Transverse colon (tissue), 4 donors: ENCODE results near the gene ZBTB7C. TPM values are rescaled to one million over a fixed set of nuclear protein-coding genes. Genes with fewer than 3 reads are reported as not detected.

Source experiments
- DNase-seq: peaks from one replicate; pipeline ENCODE4 v3.0.0-alpha.2; 2019
- H3K27ac ChIP-seq, 4 donors: fragments of 200-600 bp; sonication (generic); 2 replicates each; pipeline ENCODE4 v1.5.1; 2016 to 2018; ENCODE audit warnings: inconsistent platforms in 4 of 4
- H3K27me3 ChIP-seq: fragments of 200-600 bp; sonication (generic); 2 replicates; pipeline ENCODE4 v1.5.1; 2017; ENCODE audit warnings: inconsistent platforms
- H3K36me3 ChIP-seq, 4 donors: fragments of 200-600 bp; sonication (generic); 2 replicates each; pipeline ENCODE4 v1.5.1; 2017 to 2019; ENCODE audit warnings: inconsistent platforms in 4 of 4
- H3K4me1 ChIP-seq, 4 donors: fragments of 200-600 bp; sonication (generic); 2 replicates each; pipeline ENCODE4 v1.5.1; 2017 to 2020; ENCODE audit warnings: inconsistent platforms in 4 of 4
- H3K4me3 ChIP-seq, 4 donors: fragments of 200-600 bp; sonication (generic); 1 replicate in 1 of 4; 2 replicates in 3 of 4; pipeline versions ENCODE4 v1.5.1 to v1.6.1; 2017 to 2019; ENCODE audit warnings: inconsistent platforms in 4 of 4
- H3K9me3 ChIP-seq, 2 donors: fragments of 200-600 bp; sonication (generic); 2 replicates each; pipeline ENCODE4 v1.5.1; 2017 to 2019; ENCODE audit warnings: inconsistent platforms in 2 of 2
- EP300 ChIP-seq: sonication (generic); formaldehyde crosslinking; IDR thresholded peaks from one replicate; pipeline ENCODE4 v1.6.1; 2017; ENCODE audit warnings: antibody characterized with exemption, low read depth
- POLR2A ChIP-seq: fragments of 450-650 bp; IDR thresholded peaks from one replicate; pipeline ENCODE4 v1.6.1; 2016; ENCODE audit warnings: antibody characterized with exemption, mild to moderate bottlenecking, moderate library complexity
- POLR2AphosphoS5 ChIP-seq, 3 donors: sonication (generic); formaldehyde crosslinking; IDR thresholded peaks; one replicate each; pipeline ENCODE4 v1.6.1; 2016; ENCODE audit warnings: antibody characterized with exemption in 3 of 3
- WGBS, 2 donors: methylation state at CpG; one replicate each; pipeline ENCODE4 v1.1.5; 2018; ENCODE audit warnings: low coverage in 1 of 2; 5-methylcytosine and 5-hydroxymethylcytosine counted together
- in situ Hi-C, 4 donors: fragments of 200-750 bp; cut with MboI; loops; one replicate each; pipeline versions ENCODE4 v1.15.0 to v1.15.1; 2017; ENCODE audit warnings: low sequenced_read_pairs in 3 of 4, low pct_ligation_motif_present in 1 of 4, low pct_unique_long_range_greater_than_20kb in 1 of 4
- intact Hi-C: fragments of 100-400 bp; cut with DNase I; formaldehyde crosslinking; loops from one replicate; pipeline ENCODE4 v1.15.1; 2023; ENCODE audit warnings: low total_unique reads
- total RNA-seq, 4 donors: library from RNA; depleted of rRNA; stranded (reverse); fragments of >200 nt; gene quantifications; one replicate each; pipeline ENCODE4 v1.1.0, GENCODE V29; 2016
- TF ChIP-seq, protein P1 (sequence below), 5 experiments: fragments of 200-600 bp in 3 of 5; fragments of 450-650 bp in 2 of 5; sonication (generic) in 3 of 5; IDR thresholded peaks; 1 replicate in 2 of 5; 2 replicates in 3 of 5; pipeline ENCODE4 v1.5.1; 2016 to 2017; ENCODE audit warnings: antibody characterized with exemption in 5 of 5, inconsistent platforms in 3 of 5, mild to moderate bottlenecking in 2 of 5, moderate library complexity in 1 of 5

ZBTB7C gene
- total RNA-seq, 4 donors from 2014 or later: 38.4 to 81.2 (median 47.5) TPM

DNA sequence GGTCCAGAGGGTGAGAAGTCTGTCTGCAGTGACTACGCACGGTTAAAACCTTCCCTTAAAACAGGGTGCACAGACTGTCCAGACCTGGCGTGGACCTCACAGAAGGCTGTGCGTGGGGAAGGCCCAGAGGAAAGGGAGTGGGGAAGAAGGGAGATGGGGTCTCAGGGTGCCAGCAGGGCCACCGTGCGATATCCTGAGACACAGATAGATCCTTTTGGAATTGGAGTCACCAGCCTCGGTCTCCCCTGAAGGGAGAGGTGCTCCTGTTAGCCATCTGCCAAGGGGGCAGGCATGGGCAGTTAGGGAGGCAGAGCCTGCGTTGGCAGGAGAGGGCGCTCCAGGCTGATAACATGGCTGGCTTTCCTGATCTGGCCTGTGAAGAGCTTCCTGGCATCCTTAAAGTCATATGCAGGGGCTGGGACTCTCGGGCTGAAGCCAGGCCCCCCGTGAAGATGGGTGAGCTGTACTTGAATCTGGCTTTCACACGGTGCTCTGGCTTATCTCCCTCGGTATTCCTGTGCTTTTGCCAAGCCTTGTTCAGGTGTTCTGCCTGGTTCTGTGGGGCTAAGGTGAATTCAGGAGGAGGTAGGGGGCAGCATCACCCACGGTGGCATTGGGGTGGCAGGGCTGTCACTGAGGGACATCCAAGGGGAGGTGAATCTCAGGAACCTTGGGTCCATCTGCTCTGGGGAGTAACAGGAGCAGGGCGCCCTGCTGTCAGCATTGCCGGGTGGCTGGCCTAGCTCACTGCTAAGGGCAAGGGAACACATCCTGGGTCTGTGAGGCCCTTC, 371.5 kb downstream of the ZBTB7C start:
- WGBS, 2 donors: 76% methylated on average over 16 of the region's 16 CpGs; no CpG with 5 or more reads in 1 of the 2 donors
- TF ChIP-seq POLR2A: no peak
- TF ChIP-seq, protein P1, sequence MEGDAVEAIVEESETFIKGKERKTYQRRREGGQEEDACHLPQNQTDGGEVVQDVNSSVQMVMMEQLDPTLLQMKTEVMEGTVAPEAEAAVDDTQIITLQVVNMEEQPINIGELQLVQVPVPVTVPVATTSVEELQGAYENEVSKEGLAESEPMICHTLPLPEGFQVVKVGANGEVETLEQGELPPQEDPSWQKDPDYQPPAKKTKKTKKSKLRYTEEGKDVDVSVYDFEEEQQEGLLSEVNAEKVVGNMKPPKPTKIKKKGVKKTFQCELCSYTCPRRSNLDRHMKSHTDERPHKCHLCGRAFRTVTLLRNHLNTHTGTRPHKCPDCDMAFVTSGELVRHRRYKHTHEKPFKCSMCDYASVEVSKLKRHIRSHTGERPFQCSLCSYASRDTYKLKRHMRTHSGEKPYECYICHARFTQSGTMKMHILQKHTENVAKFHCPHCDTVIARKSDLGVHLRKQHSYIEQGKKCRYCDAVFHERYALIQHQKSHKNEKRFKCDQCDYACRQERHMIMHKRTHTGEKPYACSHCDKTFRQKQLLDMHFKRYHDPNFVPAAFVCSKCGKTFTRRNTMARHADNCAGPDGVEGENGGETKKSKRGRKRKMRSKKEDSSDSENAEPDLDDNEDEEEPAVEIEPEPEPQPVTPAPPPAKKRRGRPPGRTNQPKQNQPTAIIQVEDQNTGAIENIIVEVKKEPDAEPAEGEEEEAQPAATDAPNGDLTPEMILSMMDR (IDR thresholded peaks at IDR 0.05): peak in 1 of 5 experiments; percentile 19
- no peak overlapping the region for H3K27ac ChIP-seq
- no peaks in the 10 kb centered on the region for H3K27me3 ChIP-seq
- in situ Hi-C loops (loop anchor here in 3 of 4 donors (10.0 to 25.0 kb wide), 2 partner anchors 300 to 407 kb away; no protein-coding TSS in a partner anchor), intact Hi-C loops (no loop called here)
- no peaks in the 10 kb centered on the region for H3K4me1 ChIP-seq
- no peak overlapping the region for H3K4me3 ChIP-seq
- H3K9me3 ChIP-seq: no peaks in the 10 kb centered on the region
- DNase-seq: no peak
- no peaks in the 10 kb centered on the region for H3K36me3 ChIP-seq

DNA sequence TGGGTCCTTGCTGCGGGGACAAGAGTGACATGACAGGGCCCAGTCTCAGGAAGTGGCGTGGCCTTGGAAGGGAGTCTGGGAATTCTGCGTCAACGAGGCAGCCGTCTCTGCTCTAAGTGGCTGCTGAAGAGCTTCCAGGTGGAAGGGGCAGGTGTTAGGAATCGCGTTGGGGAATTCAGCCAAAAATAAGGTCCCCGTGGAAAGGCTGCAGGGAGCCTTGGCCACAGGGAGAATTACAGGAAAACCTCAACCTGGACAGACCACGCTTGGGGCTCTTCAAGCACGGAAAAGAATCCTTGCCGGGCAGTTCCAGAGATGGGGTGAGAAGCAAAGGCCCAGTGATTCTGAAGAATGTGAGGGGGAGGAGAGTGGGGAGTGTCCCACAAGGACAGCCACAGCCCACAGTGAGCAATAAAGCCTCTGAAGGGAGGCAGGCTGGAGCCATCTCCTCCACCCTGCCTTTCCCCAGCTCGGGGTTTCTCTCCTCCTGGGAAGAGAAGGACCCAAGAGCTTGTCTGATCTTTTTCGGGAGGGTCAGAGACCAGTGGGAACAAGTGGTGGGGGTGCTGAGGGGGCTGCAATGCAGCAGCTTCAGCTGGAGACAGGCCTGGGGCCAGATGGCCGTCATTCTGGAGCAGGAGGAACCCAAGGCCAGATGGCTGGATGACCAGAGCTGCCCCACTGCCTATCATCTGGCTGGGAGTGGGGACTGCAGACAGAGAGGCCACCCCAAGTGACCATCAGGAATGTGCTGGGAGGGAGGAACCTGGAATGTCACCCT, 372.4 kb downstream of the ZBTB7C start:
- H3K27ac ChIP-seq: no peak overlapping the region
- no peaks in the 10 kb centered on the region for H3K9me3 ChIP-seq
- TF ChIP-seq POLR2AphosphoS5 (IDR thresholded peaks at IDR 0.05): no peak
- no peaks in the 10 kb centered on the region for H3K4me1 ChIP-seq
- 79 to 86% methylated on average over 4 to 14 of the region's 14 CpGs for WGBS, 2 donors
- H3K36me3 ChIP-seq: no peaks in the 10 kb centered on the region
- intact Hi-C loops (no loop called here), in situ Hi-C loops (loop anchor here in 3 of 4 donors (10.0 to 25.0 kb wide), 2 partner anchors 300 to 408 kb away; no protein-coding TSS in a partner anchor)
- no peak overlapping the region for H3K4me3 ChIP-seq
- no peaks in the 10 kb centered on the region for H3K27me3 ChIP-seq
- no peak for DNase-seq

DNA sequence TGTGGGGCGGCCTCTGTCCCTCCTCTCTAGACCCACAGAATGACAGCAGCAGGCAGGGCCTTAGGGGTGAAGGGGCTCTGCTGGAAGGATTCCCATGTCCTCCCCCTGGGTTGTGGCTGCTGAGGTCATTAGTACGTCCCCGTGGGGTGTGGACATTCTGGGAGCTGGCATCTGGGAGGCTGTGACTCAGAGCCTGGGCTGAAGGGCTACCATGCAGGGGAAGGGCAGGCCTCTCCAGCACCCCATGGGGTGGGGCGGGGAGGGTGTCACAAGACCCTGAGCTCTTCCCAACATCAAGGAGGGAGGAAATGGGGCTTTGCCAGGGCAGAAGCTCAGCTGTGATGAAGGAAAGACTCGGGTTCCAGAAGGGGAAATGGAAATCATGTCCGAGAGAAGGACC, 373.0 kb downstream of the ZBTB7C start:
- H3K27ac ChIP-seq: no peak overlapping the region
- H3K9me3 ChIP-seq: no peaks in the 10 kb centered on the region
- no peak overlapping the region for H3K4me3 ChIP-seq
- TF ChIP-seq POLR2AphosphoS5 (IDR thresholded peaks at IDR 0.05): no peak
- TF ChIP-seq EP300: no peak
- TF ChIP-seq, protein P1 (IDR thresholded peaks at IDR 0.05): no peak
- TF ChIP-seq POLR2A: no peak
- intact Hi-C loops: no loop called here
- whole genome bisulfite sequencing, 2 donors: 85% methylated on average over 6 of the region's 6 CpGs; no CpG with 5 or more reads in 1 of the 2 donors
- no peaks in the 10 kb centered on the region for H3K27me3 ChIP-seq
- in situ Hi-C loops: loop anchor here in 3 of 4 donors (10.0 to 25.0 kb wide), 2 partner anchors 301 to 409 kb away; no protein-coding TSS in a partner anchor
- no peaks in the 10 kb centered on the region for H3K4me1 ChIP-seq
- DNase-seq: no peak
- no peaks in the 10 kb centered on the region for H3K36me3 ChIP-seq

DNA sequence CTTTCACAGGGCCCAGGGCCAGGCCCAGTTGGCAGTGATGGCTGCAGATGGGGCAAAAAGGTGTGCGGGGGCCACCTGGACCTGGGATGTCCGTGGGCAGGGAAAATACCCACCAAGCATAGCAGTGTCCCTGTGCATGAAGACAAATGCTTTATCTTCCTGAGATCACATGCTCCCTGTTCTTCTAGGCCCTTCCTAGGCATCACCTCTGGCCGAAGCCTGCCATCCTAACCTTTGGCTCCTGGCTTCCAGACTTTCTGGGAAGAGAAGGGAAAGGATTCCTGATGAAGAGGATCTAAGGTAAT, 373.7 kb downstream of the ZBTB7C start:
- Histone ChIP-seq H3K36me3 (no peaks in the 10 kb centered on the region), H3K27me3 (no peaks in the 10 kb centered on the region), H3K27ac (no peak overlapping the region), H3K4me1 (no peaks in the 10 kb centered on the region), H3K4me3 (no peak overlapping the region), H3K9me3 (no peaks in the 10 kb centered on the region)
- 87 to 100% methylated on average over 3 of the region's 3 CpGs for WGBS, 2 donors
- intact Hi-C loops: no loop called here
- DNase-seq: no peak
- TF ChIP-seq, protein P1 (IDR thresholded peaks at IDR 0.05): no peak
- TF ChIP-seq POLR2AphosphoS5 (IDR thresholded peaks at IDR 0.05): no peak
- TF ChIP-seq POLR2A: no peak
- no peak for TF ChIP-seq EP300
- in situ Hi-C loops: loop anchor here in 3 of 4 donors (10.0 to 25.0 kb wide), 2 partner anchors 302 to 409 kb away; no protein-coding TSS in a partner anchor
